Ammon's horn (tissue), 1 donor: ENCODE results near the gene SKAP1.

Source experiments
- DNase-seq: peaks from one replicate; pipeline ENCODE4 v3.0.0-alpha.2; 2016; ENCODE audit warnings: low spot score

Gene SKAP1

DNA sequence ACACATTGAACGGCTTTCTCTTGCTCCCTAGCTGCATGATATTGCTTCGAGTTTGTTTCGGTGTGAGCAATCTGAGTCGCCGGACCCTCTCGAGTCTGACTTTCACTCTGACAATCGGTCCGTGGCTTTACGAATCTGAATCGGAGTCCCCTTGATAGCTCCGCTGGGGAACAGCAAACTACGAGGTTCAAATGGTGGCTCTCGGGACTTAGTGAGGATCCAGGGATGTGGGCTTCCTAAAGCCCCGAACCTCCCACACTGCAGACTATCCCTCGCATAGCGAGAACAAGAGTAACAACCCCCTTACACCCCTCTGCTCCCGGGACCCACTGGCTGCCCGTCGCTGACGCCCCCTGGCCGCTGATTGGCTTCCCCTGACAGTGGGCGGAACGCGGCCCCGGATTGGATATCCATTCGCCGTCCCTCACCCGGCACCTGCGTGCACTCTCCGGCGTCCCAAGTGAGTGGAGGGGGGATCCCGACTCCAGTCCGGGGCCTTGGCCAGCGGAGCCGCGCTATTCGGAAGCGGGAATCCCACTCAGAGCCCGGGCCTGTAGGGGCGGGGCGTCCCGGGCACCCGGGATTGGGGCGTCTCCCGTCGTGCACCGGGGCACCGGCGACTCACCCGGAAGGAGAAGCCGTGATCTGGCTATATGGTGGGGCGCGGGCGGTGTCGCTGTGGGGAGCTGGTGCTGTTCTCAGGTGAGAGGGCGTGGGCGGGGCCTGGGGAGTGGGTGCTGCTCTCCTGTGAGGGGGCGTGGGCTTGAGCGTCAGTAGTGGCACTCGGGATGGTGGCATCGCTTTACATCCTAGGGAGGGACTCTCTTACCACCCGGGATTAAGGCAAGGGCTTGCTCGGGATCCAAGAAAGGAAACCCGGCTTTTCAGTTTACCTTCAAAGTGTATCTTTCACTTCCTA is 322.6 kb downstream of the SKAP1 start, which contains the start of gene SNX11:
SNX11 (plus strand) TSS at position 630 of the 919 bp plus-strand sequence. CDS start 4,278 bp downstream, outside the sequence.
- DNase-seq: peak; percentile 96

DNA sequence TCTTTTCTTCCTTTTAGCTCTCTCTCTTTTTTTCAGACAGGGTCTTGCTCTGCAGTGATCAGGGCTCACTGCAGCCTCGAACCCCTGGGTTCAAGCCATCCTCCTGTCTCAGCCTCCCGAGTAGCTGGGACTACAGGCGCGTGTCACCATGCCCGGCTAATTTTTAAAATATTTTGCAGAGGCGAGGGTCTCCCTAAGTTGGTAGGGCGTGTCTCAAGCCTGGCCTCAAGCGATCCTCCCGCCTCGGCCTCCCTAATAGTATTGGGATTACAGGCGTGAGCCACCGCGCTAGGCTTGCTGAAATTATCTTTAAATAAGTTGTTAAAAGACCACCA is 323.2 kb downstream of the SKAP1 start:
- DNase-seq: no peak

DNA sequence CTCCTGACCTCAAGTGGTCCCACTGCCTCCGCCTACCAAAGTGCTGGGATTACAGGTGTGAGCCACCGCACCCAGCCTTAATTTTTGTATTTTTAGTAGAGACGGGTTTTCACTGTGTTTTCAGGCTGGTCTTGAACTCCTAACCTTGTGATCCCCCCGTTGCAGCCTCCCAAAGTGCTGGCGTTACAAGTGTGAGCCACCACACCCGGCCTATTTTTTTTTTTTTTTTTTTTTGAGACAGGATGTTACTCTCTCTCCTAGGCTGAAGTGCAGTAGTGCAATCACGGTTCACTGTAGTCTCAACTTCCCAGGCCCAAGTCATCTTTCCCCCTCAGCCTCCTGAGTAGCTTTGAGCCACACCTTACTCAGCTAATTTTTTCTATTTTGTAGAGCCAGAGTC is 325.6 kb downstream of the SKAP1 start:
- no peak for DNase-seq

DNA sequence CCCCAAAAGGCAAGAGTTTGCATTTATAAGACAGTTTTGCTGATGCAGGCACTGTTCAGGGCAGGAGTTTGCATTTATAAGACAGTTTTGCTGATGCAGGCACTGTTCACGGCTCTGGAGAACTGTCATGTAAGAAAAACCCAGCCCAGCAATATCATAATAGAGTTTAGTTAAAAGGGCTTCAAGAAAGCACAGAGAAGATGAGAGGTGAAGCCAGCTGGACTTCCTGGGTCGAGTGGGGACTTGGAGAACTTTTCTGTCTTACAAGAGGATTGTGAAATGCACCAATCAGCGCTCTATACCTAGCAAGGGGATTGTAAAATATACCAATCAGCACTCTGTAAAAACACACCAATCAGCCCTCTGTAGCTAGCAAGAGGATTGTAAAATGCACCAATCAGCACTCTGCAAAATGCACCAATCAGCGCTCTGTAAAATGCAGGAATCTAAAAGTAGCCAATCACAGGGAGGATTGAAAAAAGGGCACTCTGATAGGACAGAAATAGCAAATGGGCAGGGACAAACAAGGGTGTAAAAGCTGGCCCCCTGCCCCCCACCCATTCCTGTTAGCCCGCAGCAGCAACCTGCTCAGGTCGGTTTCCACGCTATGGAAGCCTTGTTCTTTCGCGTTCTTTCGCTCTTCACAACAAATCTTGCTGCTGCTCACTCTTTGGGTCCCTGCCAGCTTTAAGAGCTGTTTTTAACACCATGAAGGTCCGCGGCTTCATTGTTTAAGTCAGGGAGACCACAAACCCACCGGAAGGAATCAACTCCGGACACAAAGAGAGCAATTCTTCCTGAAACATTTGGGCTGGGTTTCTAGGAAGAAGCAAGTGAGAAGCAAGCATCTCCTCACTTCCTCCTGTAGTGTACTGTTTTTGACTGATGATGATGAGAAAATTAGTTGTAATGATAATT is 327.0 kb downstream of the SKAP1 start:
- peak; percentile 37 for DNase-seq

DNA sequence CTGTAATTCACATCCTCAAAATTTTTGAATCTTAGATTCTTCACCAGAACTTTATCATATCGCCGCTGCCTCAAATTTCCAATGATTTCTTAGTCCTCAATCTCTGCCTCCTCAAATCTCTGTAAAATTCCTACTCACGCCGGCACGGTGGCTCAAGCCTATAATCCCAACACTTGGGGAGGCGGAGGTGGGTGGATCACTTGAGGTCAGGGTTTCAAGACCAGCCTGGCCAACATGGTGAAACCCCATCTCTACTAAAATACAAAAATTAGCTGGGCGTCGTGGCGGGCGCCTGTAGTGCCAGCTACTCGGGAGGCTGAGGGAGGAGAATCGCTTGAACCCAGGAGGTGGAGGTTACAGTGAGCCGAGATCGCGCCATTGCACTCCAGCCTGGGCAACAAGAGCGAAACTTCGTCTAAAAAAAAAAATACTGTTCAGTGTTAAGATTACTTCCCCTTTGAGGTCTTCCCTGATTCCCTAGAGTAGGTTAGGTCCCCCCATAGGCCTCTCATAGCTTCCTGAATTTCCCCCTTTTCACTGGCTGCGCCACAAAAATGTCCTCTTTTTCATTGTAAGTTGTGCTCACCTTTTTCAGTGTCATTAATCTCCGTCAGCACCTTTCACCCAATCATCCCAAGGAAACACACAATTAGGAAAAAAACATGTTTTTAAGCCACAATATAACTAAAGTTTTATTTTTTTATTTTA is 327.8 kb downstream of the SKAP1 start:
- DNase-seq: no peak

DNA sequence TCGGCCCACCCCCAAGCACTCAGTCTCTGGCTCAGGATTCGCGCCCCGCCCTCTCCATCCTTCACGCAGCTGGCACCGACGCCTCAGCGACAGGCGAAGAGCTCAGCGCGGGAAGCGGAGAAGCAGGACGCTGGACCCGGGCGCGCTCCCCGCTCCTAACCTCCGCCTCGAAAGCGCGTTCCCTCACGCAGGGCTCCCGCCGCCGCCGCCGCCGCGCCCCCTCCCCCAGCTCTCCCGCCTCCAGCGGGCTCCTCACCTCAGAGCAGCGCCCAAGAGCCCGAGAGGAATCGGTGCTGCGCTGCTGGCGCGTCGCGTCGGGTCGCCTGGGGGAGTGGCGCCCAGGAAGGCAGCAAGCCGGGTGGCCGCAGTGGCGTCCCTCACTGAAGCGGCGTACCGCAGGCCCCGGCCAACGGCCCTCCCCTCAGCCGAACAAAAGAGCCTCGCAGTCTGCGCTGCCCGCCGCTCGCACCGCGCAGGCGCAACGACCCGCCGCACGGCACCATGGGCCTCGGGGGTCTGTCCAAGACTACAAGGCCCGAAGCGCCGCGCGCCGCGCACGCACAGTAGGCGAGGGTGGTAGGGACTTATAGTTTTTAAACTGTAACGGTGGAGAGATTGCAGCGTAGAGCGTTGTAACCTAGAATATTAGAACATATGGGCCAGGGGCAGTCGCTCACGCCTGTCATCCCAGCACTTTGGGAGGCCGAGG is 328.8 kb downstream of the SKAP1 start, which contains the start of gene CBX1:
CBX1 (minus strand) TSS at position 467 of the 709 bp plus-strand sequence. CDS start 24,474 bp downstream, outside the sequence.
- DNase-seq: peak; percentile 96

DNA sequence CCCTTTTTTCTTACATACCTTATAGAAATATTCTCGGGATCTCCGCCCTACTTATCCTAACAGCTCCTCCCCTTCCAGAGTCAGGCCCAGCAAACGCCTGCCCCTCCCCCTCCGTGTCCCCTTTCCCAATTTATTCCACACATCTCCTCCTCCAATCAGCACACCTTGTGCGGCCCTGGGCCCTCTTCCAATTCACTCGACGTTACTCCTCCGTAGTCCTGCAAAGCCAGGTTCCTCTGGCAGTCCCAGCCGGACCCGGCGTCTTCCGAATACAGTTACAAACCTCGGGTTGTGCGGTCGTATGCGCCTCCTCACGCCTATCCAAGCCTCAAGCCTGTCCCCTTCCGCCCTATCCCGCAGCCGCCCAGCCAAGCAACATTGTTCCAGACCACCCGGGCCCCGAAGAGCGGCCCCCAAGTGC is 329.4 kb downstream of the SKAP1 start:
- DNase-seq: peak; percentile 36

DNA sequence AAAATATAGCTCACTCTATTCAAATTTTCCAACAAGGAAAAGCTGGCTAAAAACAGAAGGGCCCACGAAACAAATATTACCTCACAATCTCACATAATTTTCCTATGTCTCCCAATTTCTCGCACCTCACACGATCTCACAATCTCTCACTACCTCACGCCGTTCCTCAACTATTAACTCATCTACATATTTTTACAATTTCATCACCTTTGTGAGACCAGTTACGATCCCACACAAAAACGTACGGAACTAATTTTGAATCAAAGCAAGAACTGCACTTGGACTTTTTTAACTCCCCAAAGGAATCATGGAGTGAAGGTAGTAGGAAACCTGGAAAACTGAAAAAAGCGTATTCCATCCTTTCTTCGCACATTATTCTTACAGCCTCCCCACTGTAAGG is 329.9 kb downstream of the SKAP1 start:
- DNase-seq: no peak

DNA sequence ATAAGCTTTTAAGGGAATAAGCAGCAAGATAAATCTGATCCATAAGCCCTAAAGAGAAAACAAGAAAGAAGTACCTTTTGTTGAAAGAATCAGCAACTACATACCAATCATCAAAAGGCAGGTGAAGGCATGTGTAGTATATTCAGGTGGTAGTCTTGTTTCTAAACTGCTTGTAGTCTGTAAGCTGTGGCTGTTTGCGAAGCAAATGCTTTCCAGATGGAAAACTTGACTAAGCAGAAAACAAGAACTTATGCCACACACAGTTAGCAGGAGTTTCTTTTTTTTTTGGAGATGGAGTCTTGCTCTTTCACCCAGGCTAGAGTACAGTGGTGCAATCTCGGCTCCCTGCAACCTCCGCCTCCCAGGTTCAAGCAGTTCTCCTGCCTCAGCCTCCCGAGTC is 334.4 kb downstream of the SKAP1 start:
- no peak for DNase-seq

DNA sequence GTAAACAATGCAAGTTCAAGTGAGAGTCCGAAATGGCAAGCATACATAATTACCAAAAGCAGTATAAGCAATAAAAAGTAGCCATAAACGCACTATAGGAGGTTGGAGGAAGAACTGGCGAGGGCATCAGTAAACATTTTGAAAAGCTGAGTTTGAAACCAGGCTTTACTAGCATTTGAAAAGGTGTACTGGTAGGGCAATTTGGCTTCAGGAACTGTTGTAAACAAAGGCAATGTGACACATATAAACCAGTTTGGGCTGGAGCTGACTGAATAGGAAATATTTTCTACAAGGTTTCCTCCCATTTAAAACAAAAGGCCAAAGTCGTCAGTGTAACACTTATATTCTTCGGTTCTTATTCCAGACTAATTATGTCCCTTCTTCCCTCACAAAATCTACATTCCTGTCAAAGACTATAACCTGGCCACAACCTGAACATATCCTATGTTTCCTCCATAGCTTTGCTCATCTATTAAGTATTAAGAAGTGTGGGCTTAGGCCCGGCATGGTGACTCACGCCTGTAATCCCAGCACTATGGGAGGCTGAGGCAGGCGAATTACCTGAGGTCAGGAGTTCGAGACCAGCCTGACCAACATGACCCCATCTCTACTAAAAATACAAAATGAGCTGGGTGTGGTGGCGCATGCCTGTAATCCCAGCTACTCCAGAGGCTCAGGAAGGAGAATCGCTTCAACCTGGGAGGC is 336.5 kb downstream of the SKAP1 start:
- no peak for DNase-seq

DNA sequence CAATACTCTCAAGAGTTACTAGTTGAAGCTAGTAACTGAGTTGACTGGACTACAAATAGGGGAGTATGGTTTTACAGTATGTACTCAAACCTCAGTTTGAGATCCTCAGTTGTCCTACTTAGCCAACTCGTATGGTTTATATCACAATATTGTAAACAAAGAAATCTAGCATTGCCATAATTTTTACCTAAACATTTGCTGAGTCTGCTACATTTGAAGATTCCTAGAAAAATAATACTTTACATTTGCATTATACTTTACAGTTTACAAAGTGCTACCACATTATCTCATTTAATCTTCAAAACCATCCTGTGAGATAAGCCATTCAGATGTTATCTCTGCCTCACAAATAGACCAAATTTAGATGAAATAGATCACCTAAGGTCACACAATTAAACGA is 345.1 kb downstream of the SKAP1 start:
- no peak for DNase-seq
